ENCODE data around the gene NR3C2.
"Not testable (repeated sequence)": the region's sequence is repeated elsewhere in the genome, so short reads cannot be mapped to it uniquely, and the experiment has no call there.

The NR3C2 gene

DNA sequence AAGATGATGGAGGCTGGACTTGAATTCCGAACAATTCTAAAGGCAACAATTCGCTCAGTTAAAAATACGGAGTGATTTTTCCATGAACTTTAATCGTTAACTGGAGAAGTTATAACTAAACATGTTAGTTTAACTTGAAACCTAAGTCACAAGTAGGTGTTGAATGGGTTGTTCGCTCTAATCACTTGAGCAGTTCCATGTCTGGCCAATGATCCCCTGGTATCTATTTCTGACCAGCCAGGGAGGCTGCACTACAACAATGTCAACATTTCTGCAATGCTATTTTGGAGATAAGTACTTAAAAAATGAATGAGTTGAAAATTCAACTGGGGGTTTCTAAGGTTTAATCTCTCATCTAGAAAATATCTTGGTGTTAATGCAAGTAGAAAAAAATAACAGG, 112.5 kb downstream of the NR3C2 start:
- in situ Hi-C loops (cut with HindIII; ENCODE audit: low sequenced_read_pairs): no loop called here
- TF ChIP-seq, protein P1, sequence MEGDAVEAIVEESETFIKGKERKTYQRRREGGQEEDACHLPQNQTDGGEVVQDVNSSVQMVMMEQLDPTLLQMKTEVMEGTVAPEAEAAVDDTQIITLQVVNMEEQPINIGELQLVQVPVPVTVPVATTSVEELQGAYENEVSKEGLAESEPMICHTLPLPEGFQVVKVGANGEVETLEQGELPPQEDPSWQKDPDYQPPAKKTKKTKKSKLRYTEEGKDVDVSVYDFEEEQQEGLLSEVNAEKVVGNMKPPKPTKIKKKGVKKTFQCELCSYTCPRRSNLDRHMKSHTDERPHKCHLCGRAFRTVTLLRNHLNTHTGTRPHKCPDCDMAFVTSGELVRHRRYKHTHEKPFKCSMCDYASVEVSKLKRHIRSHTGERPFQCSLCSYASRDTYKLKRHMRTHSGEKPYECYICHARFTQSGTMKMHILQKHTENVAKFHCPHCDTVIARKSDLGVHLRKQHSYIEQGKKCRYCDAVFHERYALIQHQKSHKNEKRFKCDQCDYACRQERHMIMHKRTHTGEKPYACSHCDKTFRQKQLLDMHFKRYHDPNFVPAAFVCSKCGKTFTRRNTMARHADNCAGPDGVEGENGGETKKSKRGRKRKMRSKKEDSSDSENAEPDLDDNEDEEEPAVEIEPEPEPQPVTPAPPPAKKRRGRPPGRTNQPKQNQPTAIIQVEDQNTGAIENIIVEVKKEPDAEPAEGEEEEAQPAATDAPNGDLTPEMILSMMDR (IDR thresholded peaks at IDR 0.05; ENCODE audit: low read depth, low read length, missing control alignments): no peak
- H3K4me3 ChIP-seq (ENCODE audit: low read depth, low read length): no peak overlapping the region
- DNase-seq (ENCODE audit: low read depth): no peak

GRCh38 chr4:148327683-148328082, 114.5 kb downstream of the NR3C2 start:
- TF ChIP-seq, protein P1 (IDR thresholded peaks at IDR 0.05; ENCODE audit: low read depth, low read length, missing control alignments): no peak
- H3K4me3 ChIP-seq (ENCODE audit: low read depth, low read length): no peak overlapping the region
- no peak for DNase-seq (ENCODE audit: low read depth)
- in situ Hi-C loops (cut with HindIII; ENCODE audit: low sequenced_read_pairs): no loop called here

DNA sequence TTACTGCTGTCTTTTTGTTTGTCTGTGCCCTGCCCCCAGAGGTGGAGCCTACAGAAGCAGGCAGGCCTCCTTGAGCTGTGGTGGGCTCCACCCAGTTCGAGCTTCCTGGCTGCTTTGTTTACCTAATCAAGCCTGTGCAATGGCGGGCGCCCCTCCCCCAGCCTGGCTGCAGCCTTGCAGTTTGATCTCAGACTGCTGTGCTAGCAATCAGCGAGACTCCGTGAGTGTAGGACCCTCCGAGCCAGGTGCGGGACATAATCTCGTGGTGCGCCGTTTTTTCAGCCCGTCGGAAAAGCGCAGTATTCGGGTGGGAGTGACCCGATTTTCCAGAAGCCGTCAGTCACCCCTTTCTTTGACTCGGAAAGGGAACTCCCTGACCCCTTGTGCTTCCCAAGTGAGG, 118.9 kb downstream of the NR3C2 start:
- DNase-seq (ENCODE audit: low read depth); in situ Hi-C loops (cut with HindIII; ENCODE audit: low sequenced_read_pairs); H3K4me3 ChIP-seq (ENCODE audit: low read depth, low read length): not testable (repeated sequence)

DNA sequence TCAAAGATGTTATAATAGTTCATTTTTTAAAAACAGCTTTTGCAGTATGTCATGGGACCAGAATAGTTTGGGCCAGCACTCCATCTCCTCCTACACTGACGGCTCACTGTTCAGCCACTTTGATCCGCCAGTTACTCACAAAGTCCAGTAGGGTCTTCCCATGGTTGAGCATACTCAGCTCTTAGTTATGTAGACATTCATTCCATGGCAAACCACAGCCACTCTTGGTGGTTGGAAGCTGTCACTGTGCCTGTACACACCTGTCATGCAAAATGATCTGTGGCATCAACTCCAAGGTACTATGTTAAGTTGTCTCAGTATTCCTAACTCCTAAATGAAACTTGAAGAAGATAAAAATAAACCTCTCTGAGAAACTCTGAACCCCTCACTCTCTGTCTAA, 127.2 kb downstream of the NR3C2 start:
- in situ Hi-C loops (cut with HindIII; ENCODE audit: low sequenced_read_pairs): no loop called here
- TF ChIP-seq, protein P1 (IDR thresholded peaks at IDR 0.05; ENCODE audit: low read depth, low read length, missing control alignments): no peak
- H3K4me3 ChIP-seq (ENCODE audit: low read depth, low read length): no peak overlapping the region
- DNase-seq (ENCODE audit: low read depth): peak; percentile 26

- no peak for DNase-seq (ENCODE audit: low read depth)
- TF ChIP-seq, protein P1 (IDR thresholded peaks at IDR 0.05; ENCODE audit: low read depth, low read length, missing control alignments): no peak
- in situ Hi-C loops (cut with HindIII; ENCODE audit: low sequenced_read_pairs): no loop called here
- no peak overlapping the region for H3K4me3 ChIP-seq (ENCODE audit: low read depth, low read length)
These were observed 129.2 kb downstream of the NR3C2 start for GRCh38 chr4:148312956-148313490.

DNA sequence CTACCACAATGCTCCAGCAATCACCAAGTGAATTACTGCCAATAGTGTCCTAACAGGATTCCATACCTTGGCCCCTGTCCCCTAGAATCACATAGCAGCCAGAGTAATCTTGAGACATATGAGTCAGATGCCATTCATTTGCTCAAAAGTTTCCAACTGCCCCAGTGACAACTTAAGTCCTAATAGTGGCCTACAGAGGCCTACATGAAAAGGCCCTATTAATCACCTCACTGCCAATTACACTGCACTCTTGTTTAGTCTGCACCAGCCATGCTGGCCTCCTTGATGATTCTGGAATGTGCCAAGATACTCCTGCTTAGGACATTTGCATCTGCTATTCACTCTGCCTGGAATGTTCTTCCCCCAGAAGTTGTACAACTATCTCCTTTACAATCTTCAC, 130.7 kb downstream of the NR3C2 start:
- in situ Hi-C loops (cut with HindIII; ENCODE audit: low sequenced_read_pairs): no loop called here

DNA sequence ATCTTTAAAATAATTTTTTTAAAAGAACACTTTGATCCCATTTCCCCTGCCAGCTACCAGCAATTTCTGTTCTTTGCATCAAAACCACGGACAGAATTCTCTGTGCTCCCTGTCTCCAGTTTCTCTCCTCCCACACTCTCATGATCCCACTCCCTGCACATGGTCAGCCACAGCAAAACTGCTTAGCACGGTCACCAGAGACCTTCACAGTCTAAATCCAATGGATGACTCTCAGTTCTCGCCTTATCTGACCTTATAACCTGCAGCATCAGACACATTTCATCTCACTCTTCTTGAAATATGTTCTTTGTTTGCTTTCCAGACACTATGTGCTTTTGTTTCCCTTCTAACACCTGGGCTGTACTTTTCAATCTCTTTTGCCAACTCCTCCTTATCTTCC, 131.5 kb downstream of the NR3C2 start:
- TF ChIP-seq, protein P1 (IDR thresholded peaks at IDR 0.05; ENCODE audit: low read depth, low read length, missing control alignments): no peak
- no peak overlapping the region for H3K4me3 ChIP-seq (ENCODE audit: low read depth, low read length)
- in situ Hi-C loops (cut with HindIII; ENCODE audit: low sequenced_read_pairs): no loop called here
- no peak for DNase-seq (ENCODE audit: low read depth)

More for the DNA sequence above, 130.7 kb downstream of the NR3C2 start:
- DNase-seq (ENCODE audit: low read depth): no peak
- TF ChIP-seq, protein P1 (IDR thresholded peaks at IDR 0.05; ENCODE audit: low read depth, low read length, missing control alignments): no peak
- H3K4me3 ChIP-seq (ENCODE audit: low read depth, low read length): no peak overlapping the region

All from astrocyte of the cerebellum (primary cell).